HG03520 (cell line): Measurements from ENCODE around the gene CDPF1.
"Not testable (repeated sequence)": the region's sequence is repeated elsewhere in the genome, so short reads cannot be mapped to it uniquely, and the experiment has no call there.

Source experiments
- ATAC-seq: cut with Tn5 transposase; IDR thresholded peaks from one replicate; pipeline ENCODE4 v1.9.1; 2021; ENCODE audit warnings: mild to moderate bottlenecking, moderate library complexity; ENCODE audit not compliant: unreplicated experiment

CDPF1 gene

DNA sequence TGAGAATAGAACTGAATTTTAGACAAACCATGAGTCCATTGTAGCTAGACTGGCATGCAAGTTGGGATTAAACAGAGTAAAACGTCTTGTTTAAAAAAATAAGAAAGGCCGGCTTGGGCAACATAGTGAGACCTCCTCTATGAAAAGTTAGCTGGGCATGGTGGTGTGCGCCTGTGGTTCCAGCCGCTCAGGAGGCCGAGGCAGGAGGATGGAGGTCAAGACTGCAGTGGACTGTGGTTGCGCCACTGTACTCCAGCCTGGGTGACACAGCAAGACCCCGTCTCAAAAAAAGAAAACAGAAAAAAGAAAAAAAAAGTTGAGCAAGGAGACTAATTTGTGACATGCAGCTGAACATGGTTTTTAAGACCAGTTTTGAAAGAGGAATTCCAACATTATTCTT lies 23.5 kb downstream of the CDPF1 start:
- no peak for ATAC-seq

DNA sequence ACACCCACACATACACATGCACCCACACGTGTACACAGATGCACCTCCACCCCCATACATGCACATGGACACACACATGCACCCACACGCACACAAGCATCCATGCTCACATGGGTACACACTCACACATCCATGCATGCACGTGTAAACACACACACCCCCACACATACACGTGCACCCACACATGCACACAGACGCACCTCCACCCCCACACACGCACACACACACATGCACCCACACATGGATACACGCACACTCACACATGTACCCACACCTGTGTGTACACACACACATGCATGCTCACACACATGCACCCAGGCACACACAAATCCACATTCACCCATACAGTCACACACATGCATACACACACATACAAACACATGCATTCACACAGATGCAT lies 24.5 kb downstream of the CDPF1 start:
- ATAC-seq, result no peak

- ATAC-seq, result no peak
These were observed 25.2 kb downstream of the CDPF1 start for GRCh38 chr22:46224898-46225290.

DNA sequence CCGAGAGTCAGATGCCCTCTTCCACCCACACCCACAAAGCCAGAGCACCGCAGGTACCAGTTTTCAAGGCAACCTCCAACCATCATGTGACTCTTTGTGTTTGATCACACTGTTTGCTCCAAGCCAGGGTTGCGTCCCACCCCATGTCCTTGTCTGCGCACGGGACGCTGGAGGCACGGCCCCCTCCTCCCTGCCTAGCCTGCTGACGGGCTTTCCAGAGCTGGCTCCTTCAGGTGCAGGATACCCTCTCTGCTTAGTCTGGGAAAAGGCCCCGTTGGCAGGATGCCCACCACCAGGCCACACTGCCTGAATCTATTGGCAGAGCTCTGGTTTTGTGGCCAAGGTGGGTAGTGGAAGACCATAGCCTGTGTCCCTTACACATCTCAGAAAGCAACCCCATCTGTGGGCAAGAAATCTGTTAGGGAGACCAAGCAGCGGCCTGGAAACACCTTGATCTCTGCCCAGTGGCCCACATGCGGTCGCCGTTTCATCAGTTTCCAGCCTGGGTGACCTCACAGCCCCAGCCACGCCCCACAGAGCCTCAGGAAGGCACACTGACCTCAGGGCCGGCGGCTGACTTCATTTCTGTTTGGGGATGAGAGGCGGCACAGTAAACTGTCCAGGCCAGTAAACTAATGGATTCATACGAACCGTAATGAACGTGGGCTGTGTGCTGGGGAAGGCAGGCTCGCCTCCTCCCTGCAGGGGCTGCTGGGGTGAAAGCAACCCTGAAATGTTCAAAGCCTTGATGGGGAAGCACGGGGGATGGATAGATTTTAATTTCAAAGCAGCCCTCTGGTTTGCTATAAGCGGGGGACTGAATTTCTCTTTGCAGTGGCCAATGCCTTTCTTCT lies 25.8 kb downstream of the CDPF1 start:
- no peak for ATAC-seq

GRCh38 chr22:46220921-46221320 lies 29.2 kb downstream of the CDPF1 start:
- ATAC-seq, result no peak

GRCh38 chr22:46219636-46220035 lies 30.5 kb downstream of the CDPF1 start:
- no peak for ATAC-seq

GRCh38 chr22:46214616-46215015 lies 35.5 kb downstream of the CDPF1 start:
- ATAC-seq, result no peak

- no peak for ATAC-seq
These were observed 35.9 kb downstream of the CDPF1 start for GRCh38 chr22:46214149-46214548.

- no peak for ATAC-seq
These were observed 37.0 kb downstream of the CDPF1 start for GRCh38 chr22:46213052-46213451.

GRCh38 chr22:46212195-46212594 lies 37.9 kb downstream of the CDPF1 start:
- ATAC-seq, result no peak

DNA sequence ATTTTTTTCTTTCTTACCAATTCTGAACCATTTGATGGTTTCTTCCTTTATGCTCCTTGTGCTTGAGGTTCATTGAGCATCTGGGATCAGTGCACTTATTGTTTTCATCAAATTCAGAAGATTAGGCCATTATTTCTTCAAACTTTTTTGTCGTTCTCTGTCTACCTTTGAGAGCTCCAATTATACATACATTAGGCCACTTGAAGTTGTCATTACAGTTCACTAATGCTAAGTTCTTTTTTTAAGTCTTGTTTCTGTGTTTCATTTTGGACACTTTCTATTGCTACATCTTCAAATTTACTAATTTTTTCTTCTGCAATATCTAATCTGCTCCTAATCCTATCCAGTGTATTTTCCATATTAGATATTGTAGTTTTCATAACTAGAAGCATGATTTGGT lies 40.8 kb downstream of the CDPF1 start:
- ATAC-seq, result no peak

DNA sequence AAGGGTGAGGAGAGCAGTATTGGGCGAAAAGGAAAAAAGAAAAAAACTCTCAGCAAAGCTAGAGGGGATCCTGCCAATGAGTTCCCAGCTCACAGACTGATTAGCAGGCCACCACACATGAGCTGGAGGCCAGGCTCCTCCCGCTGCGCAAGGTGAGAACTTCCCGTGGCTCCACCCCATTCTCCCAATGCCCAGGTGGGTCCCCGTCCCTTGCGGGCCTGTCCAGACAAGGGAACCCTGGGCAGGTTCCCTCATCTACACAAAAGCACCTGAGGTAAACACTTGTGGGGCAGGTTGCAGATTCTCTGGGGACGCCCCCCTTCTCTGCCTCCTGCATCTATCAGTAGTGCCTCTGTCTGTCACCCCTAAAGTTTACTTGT lies 46.5 kb downstream of the CDPF1 start:
- ATAC-seq, result no peak

- no peak for ATAC-seq
These were observed 47.0 kb downstream of the CDPF1 start for GRCh38 chr22:46202897-46203600.

DNA sequence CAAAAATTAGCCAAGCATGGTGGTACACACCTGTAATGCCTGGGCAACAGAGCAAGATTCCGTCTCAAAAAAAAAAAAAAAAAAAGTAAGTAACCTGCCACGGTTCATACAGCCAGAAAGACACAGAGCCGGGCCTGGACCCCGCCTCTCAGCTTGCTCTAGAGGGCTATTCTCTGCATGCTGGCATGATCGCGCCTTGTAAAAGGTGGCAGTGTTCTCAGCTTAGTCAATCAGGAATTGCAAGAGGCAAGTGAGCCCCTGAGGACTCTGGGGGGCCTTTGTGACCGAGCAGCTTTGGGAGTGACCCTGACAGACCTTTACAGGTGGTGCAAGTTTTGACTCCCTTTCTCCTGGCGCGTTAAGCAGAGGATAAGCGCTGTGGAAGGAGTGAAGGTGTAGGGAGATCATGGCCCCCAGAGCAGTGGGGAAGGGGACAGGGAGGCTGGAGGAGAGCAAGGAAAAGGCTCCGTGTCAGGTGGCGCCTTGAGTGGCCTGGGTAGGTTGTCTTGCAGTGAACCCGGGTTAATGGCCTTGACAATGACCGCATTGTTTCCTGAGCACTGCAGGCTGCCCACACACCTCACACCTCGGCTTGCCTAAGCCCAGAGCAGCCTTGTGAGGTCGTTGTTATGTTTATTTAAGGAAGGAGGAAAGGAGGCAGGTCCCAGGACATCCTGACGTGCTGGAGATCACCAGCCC lies 48.9 kb downstream of the CDPF1 start:
- ATAC-seq, result no peak

DNA sequence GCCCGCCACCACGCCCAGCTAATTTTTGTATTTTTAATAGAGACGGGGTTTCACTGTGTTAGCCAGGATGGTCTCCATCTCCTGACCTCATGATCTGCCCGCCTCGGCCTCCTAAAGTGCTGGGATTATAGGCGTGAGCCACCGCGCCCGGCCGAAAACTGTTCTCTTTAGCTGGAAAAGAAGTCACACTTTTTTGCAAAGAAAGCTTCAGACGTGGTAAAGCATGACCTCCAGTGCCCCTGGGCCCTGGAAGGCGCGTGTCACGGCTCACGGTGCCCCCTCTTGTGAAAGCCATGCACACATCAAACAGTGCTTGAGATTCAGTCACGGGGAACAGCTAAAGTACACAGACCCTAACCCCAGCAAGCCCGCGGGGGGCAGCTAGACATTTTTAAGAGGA lies 51.3 kb downstream of the CDPF1 start:
- not testable (repeated sequence) for ATAC-seq

DNA sequence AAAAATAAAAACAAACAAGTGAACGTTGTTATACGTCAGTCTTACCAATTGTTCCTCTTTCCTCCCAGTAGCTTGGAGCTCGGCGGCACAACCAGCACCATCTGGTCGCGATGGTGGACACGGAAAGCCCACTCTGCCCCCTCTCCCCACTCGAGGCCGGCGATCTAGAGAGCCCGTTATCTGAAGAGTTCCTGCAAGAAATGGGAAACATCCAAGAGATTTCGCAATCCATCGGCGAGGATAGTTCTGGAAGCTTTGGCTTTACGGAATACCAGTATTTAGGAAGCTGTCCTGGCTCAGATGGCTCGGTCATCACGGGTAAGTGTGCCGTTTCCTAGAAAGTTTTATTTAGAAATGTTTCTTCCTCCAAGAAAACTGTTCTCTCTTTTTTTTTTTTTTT lies 51.8 kb downstream of the CDPF1 start:
- no peak for ATAC-seq

- ATAC-seq, result no peak
These were observed 53.8 kb downstream of the CDPF1 start for GRCh38 chr22:46196278-46196677.

DNA sequence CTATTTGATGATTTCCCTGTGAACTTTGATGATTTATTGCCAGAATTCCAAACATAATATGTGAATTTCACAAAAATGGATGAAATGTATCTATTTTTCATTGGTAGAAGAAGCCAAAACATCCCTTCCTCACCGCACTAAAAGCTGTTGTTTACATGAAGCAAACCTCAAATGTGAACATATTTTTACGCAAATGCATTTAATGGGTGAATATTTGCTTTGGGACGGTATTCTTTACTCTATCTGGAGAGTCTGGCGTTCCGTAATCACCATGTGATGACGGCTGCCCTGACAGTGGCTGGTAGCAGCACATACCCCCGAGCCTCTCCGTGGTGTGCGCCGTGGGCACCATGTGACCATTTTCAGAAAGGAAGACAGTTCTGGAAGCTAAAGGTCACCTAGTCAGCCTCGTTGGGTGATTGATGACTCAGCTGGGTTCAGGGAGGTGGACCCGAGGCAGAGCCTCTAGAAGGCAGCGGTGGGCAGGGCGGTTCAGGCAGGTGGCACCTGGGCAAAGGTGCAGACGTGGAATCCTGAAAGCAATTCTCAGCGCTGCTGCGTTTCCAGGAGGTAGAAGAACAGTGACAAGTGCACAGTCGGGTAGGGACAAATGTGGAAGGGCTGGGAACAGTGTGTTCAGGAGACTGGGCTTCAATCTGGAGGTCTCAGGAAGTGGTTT lies 54.5 kb downstream of the CDPF1 start:
- no peak for ATAC-seq
